CD4-positive, CD25-positive, alpha-beta regulatory T cell (primary cell): ENCODE data around the gene CALM1. TPM values are rescaled to one million over a fixed set of nuclear protein-coding genes. Genes with fewer than 3 reads are reported as not detected.
A peak's percentile ranks its signal among the peaks of the same experiment; 100 is the strongest.

Experiments used
- ATAC-seq, 2 donors: fragments of 150-1000 bp; cut with Tn5 transposase; one replicate each; pipeline ENCODE4 v1.10.0; 2021; ENCODE audit warnings: low read depth in 2 of 2, moderate number of reproducible peaks in 2 of 2, moderate library complexity in 1 of 2
- DNase-seq, 3 donors: peaks; one replicate each; pipeline versions ENCODE4 v3.0.0 to v3.0.0-alpha.2; 2012 to 2022; ENCODE audit warnings: mixed read lengths in 1 of 3
- H3K27ac ChIP-seq: one replicate; pipeline ENCODE4 v1.7.0; 2013; ENCODE audit warnings: mild to moderate bottlenecking, low read length; ENCODE audit not compliant: insufficient read depth, poor library complexity, severe bottlenecking
- H3K27me3 ChIP-seq: one replicate; pipeline ENCODE4 v1.7.0; 2013; ENCODE audit warnings: low read length; ENCODE audit not compliant: control insufficient read depth, insufficient read depth
- H3K36me3 ChIP-seq: one replicate; pipeline ENCODE4 v1.7.0; 2013; ENCODE audit warnings: mild to moderate bottlenecking, low read length, moderate library complexity; ENCODE audit not compliant: control insufficient read depth, insufficient read depth
- H3K4me1 ChIP-seq: 2 replicates; pipeline ENCODE4 v1.7.0; 2013; ENCODE audit warnings: mild to moderate bottlenecking, low read length; ENCODE audit not compliant: insufficient read depth, control insufficient read depth, poor library complexity, severe bottlenecking
- H3K4me3 ChIP-seq: one replicate; pipeline ENCODE4 v1.7.0; 2013; ENCODE audit warnings: low read depth, mild to moderate bottlenecking, low read length, moderate library complexity
- H3K9me3 ChIP-seq, 2 experiments: 1 replicate in 1 of 2; 2 replicates in 1 of 2; pipeline ENCODE4 v1.7.0; 2013; ENCODE audit warnings: low read length in 2 of 2, mild to moderate bottlenecking in 1 of 2, moderate library complexity in 1 of 2; ENCODE audit not compliant: control insufficient read depth in 2 of 2
- H3K27ac Mint-ChIP-seq, 3 donors: one replicate each; pipeline ENCODE4 v1.8.0; 2020 to 2022; ENCODE audit warnings: mild to moderate bottlenecking in 3 of 3, mixed read lengths in 3 of 3, moderate library complexity in 2 of 3
- H3K27me3 Mint-ChIP-seq: one replicate; pipeline ENCODE4 v1.8.0; 2022; ENCODE audit warnings: mild to moderate bottlenecking, mixed read lengths
- H3K36me3 Mint-ChIP-seq: one replicate; pipeline ENCODE4 v1.8.0; 2020; ENCODE audit warnings: mixed read lengths
- H3K4me1 Mint-ChIP-seq, 4 donors: one replicate each; pipeline ENCODE4 v1.8.0; 2020 to 2022; ENCODE audit warnings: mixed read lengths in 4 of 4, mild to moderate bottlenecking in 1 of 4
- H3K4me3 Mint-ChIP-seq, 4 donors: one replicate each; pipeline ENCODE4 v1.8.0; 2020 to 2022; ENCODE audit warnings: mild to moderate bottlenecking in 4 of 4, mixed read lengths in 4 of 4, moderate library complexity in 3 of 4
- H3K9me3 Mint-ChIP-seq, 7 donors: one replicate each; pipeline ENCODE4 v1.8.0; 2020 to 2022; ENCODE audit warnings: mixed read lengths in 7 of 7, mild to moderate bottlenecking in 3 of 7, moderate library complexity in 2 of 7
- polyA plus RNA-seq, 4 donors: library from polyadenylated mRNA; unstranded; fragments of 300-500 nt; fragmentation: Illumina TruSeq; gene quantifications; one replicate each; pipeline ENCODE4 v1.2.3, GENCODE V29; 2021
- total RNA-seq: library from RNA; stranded (reverse); gene quantifications from one replicate; pipeline ENCODE4 v1.2.3, GENCODE V29; 2022

The CALM1 gene
- total and polyA plus RNA-seq, 5 donors from 2014 or later = 928 to 3,181 (median 2,479) TPM

DNA sequence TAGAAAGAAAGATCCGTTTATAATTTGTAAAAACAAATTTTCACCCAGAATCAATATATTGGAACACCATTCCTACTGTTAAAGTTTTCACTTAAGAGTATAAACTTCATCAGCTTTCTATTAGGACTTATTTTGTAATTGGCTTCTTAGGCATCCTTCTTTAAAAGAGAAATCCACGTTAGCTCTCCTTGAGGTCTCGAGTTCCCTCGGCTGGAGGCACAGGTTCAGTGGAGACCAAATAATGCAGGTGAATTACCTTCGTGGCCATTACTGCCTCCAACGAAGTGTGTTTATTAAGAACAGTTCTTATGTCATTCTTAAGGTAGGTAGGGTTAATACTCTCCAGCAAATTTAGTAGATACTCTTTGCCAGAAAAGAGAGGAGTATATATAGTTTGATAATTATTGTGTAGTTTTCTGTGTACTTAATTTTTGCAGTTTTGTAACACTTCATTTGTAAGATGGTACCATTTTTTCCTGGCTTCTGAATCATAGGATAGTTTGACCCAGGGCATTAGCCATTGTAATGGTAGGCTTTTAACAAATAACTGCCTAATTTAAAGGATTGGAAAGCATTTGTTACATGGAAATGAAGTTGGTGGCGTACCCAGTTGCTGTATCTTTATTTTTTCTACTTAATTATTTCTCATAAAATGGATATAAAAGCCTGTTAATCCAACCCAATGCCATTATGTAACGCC, 2.2 kb downstream of the CALM1 start:
- Mint-ChIP-seq H3K4me1 (peaks cover 20 to 59% (median 50%) of the 10 kb centered on the region in 4 donors), H3K9me3 (peaks cover 0 to 4% (median 0%) of the 10 kb centered on the region in 7 donors), H3K36me3 (peaks cover 46% of the 10 kb centered on the region), H3K4me3 (peak overlapping the region; percentile 94 to 100 (median 99)), H3K27me3 (peaks cover 9% of the 10 kb centered on the region), H3K27ac (peak overlapping the region; percentile 97 to 99 (median 99))
- Histone ChIP-seq H3K27me3 (no peaks in the 10 kb centered on the region), H3K9me3 (no peaks in the 10 kb centered on the region), H3K4me3 (peak overlapping the region; percentile 89), H3K4me1 (peaks cover 48% of the 10 kb centered on the region), H3K27ac (peak overlapping the region; percentile 96), H3K36me3 (peaks cover 43% of the 10 kb centered on the region)
- ATAC-seq = no peak
- no peak for DNase-seq

DNA sequence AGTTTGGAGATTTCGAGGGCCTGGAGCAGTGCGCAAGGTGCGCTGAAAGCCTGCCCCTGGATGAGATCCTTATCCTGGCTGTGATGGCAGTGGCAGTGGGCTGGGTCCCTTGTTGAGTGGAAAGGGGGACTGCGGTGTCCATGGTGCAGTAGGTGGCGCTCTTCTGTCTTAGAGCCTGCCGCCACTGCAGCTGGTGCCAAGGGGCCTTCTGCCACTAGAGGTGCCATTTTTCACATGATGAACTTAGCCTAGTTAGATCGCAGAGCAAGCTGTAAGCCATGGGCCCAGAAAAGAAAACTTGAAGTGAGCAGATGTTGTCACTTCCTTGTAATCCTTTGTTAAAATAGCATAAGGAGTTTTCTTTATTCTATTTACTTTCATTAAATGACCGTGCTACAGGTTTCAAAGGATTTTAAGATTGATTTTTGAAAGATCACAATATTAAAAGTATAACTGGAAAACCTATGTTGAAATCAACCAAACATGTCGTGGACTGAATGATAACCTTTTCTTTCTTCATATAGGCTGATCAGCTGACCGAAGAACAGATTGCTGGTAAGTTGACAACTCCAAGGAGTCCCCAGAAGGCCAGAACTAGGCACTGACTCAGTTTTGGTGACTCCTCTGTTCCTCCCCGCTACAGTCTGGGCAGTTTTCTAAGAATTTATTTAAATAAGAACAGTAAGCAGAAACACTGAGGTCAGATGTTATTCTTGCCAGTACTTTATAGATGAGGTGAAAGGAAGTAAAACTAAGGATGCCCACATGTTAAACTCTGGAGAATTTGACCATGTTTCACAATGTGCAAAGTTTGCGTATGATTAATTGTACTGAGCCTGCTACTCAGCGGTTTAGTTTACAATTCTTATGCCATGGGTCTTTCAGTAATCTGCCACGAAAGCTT, 3.0 kb downstream of the CALM1 start:
- ATAC-seq = peak; percentile 59 to 61
- H3K4me1 ChIP-seq = peaks cover 48% of the 10 kb centered on the region

DNA sequence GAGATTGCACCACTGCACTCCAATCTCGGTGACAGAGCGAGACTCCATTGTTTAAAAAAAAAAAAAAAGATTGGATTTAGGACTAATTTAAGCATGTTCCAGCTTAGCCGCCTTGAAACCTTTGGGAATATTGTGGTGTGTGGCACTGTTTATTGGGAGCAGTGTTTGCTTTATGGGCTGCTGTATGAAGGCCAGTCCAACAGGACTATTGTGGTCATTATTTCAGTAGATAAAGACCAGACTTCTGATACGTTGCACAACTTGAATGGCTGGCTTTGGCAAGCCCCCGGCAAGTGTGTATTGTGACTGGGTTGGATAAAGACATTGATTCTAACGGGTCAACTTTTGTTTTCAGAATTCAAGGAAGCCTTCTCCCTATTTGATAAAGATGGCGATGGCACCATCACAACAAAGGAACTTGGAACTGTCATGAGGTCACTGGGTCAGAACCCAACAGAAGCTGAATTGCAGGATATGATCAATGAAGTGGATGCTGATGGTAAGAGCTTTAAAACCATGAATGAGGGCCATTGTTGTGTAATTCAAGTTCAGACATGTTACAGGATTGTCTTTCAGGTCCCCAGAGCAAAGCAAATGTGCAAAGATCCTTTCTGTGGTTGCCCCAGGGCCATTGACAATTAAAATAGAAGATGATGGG, 4.2 kb downstream of the CALM1 start:
- Mint-ChIP-seq H3K4me1 (peaks cover 29 to 73% (median 62%) of the 10 kb centered on the region in 4 donors), H3K4me3 (peak overlapping the region; percentile 56 to 100 (median 80)), H3K9me3 (peaks cover 0 to 4% (median 0%) of the 10 kb centered on the region in 7 donors), H3K27me3 (peaks cover 9% of the 10 kb centered on the region), H3K36me3 (peaks cover 65% of the 10 kb centered on the region), H3K27ac (peak overlapping the region; percentile 46 to 99 (median 82))
- no peaks in the 10 kb centered on the region for H3K9me3 ChIP-seq
- peaks cover 63% of the 10 kb centered on the region for H3K36me3 ChIP-seq
- H3K4me1 ChIP-seq = peaks cover 48% of the 10 kb centered on the region
- ATAC-seq = no peak
- peak overlapping the region; percentile 96 for H3K27ac ChIP-seq
- DNase-seq = no peak
- H3K4me3 ChIP-seq = peak overlapping the region; percentile 89
- H3K27me3 ChIP-seq = no peaks in the 10 kb centered on the region

More for the DNA sequence above, 3.0 kb downstream of the CALM1 start:
- Histone ChIP-seq H3K9me3 (no peaks in the 10 kb centered on the region), H3K27me3 (no peaks in the 10 kb centered on the region), H3K4me3 (peak overlapping the region; percentile 89), H3K36me3 (peaks cover 51% of the 10 kb centered on the region), H3K27ac (peak overlapping the region; percentile 96)
- DNase-seq = peak; percentile 80 to 94 (median 87)
- Mint-ChIP-seq H3K9me3 (peaks cover 0 to 4% (median 0%) of the 10 kb centered on the region in 7 donors), H3K4me3 (peak overlapping the region; percentile 94 to 100 (median 99)), H3K27me3 (peaks cover 9% of the 10 kb centered on the region), H3K36me3 (peaks cover 53% of the 10 kb centered on the region), H3K4me1 (peaks cover 23 to 64% (median 54%) of the 10 kb centered on the region in 4 donors), H3K27ac (peak overlapping the region; percentile 79 to 99 (median 99))

DNA sequence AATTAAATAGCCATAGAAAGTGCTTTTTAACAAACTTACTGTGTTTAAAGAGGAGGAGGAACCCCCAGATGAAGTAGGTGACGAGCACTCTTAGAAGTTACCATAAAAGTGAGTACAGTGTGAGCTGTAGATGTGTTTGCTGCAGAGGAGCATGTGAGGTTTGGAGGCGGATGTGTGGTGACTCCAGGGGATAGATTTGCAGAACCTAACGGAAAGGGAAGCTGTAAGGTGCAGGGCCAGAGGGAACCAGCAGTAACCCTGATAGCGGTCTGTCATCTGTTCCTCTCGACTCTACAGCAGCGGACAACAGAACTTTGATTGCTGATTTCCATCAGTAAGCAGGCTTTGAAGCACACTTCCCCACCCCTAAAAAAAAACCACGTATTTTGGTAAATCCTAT, 5.2 kb downstream of the CALM1 start:
- no peaks in the 10 kb centered on the region for H3K9me3 ChIP-seq
- peaks cover 67% of the 10 kb centered on the region for H3K36me3 ChIP-seq
- Mint-ChIP-seq H3K9me3 (peaks cover 0 to 3% (median 0%) of the 10 kb centered on the region in 7 donors), H3K4me3 (peak overlapping the region; percentile 56 to 63 (median 62)), H3K36me3 (peaks cover 69% of the 10 kb centered on the region), H3K4me1 (peaks cover 29 to 78% (median 67%) of the 10 kb centered on the region in 4 donors), H3K27ac (peak overlapping the region; percentile 90 to 93 (median 91)), H3K27me3 (peaks cover 7% of the 10 kb centered on the region)
- peak overlapping the region; percentile 56 for H3K27ac ChIP-seq
- peak overlapping the region; percentile 60 for H3K4me3 ChIP-seq
- H3K4me1 ChIP-seq = peaks cover 42% of the 10 kb centered on the region
- H3K27me3 ChIP-seq = no peaks in the 10 kb centered on the region
- no peak for ATAC-seq
- DNase-seq = no peak

DNA sequence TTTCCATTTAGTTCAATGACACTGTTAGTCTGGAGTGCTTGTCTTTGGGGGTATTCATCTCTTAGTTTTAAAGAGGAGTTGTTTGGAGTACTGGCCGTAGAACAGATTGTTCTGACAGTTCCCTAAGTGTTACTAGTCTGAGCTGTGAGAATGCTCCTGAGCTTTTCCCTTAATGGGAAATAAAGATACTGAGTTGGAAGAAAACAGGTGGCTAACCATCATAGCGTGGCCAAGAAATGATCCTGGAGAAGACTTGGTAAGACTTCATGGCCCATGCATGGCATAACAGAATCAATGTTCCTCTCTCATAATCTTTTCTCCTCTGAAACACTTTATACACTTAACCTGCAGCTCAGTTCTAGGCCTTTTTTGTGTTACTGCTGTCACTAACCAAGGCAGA, 6.2 kb downstream of the CALM1 start:
- Mint-ChIP-seq H3K4me1 (peaks cover 29 to 82% (median 68%) of the 10 kb centered on the region in 4 donors), H3K27me3 (peaks cover 5% of the 10 kb centered on the region), H3K9me3 (peaks cover 0 to 3% (median 0%) of the 10 kb centered on the region in 7 donors), H3K36me3 (peaks cover 69% of the 10 kb centered on the region), H3K27ac (peak overlapping the region in 2 of 3 donors; percentile 85 to 91), H3K4me3 (peak overlapping the region in 1 of 4 donors; percentile 0)
- Histone ChIP-seq H3K27me3 (no peaks in the 10 kb centered on the region), H3K4me3 (no peak overlapping the region), H3K9me3 (no peaks in the 10 kb centered on the region), H3K4me1 (peaks cover 42% of the 10 kb centered on the region), H3K36me3 (peaks cover 74% of the 10 kb centered on the region), H3K27ac (peak overlapping the region; percentile 56)
- ATAC-seq (no peak), DNase-seq (no peak)

DNA sequence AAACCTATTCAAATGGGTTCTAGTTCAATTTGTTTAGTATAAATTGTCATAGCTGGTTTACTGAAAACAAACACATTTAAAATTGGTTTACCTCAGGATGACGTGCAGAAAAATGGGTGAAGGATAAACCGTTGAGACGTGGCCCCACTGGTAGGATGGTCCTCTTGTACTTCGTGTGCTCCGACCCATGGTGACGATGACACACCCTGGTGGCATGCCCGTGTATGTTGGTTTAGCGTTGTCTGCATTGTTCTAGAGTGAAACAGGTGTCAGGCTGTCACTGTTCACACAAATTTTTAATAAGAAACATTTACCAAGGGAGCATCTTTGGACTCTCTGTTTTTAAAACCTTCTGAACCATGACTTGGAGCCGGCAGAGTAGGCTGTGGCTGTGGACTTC, 8.3 kb downstream of the CALM1 start:
- no peaks in the 10 kb centered on the region for H3K27me3 ChIP-seq
- H3K36me3 Mint-ChIP-seq = peaks cover 58% of the 10 kb centered on the region
- ATAC-seq (no peak), DNase-seq (no peak)
- peaks cover 76% of the 10 kb centered on the region for H3K36me3 ChIP-seq
- no peaks in the 10 kb centered on the region for H3K9me3 Mint-ChIP-seq
- no peak overlapping the region for H3K27ac Mint-ChIP-seq
- H3K27me3 Mint-ChIP-seq = no peaks in the 10 kb centered on the region
- peaks cover 27% of the 10 kb centered on the region for H3K4me1 ChIP-seq
- no peaks in the 10 kb centered on the region for H3K9me3 ChIP-seq
- peak overlapping the region in 2 of 4 donors; percentile 33 to 44 for H3K4me3 Mint-ChIP-seq
- peaks cover 23 to 78% (median 60%) of the 10 kb centered on the region in 4 donors for H3K4me1 Mint-ChIP-seq
- no peak overlapping the region for H3K4me3 ChIP-seq
- peak overlapping the region; percentile 16 for H3K27ac ChIP-seq

DNA sequence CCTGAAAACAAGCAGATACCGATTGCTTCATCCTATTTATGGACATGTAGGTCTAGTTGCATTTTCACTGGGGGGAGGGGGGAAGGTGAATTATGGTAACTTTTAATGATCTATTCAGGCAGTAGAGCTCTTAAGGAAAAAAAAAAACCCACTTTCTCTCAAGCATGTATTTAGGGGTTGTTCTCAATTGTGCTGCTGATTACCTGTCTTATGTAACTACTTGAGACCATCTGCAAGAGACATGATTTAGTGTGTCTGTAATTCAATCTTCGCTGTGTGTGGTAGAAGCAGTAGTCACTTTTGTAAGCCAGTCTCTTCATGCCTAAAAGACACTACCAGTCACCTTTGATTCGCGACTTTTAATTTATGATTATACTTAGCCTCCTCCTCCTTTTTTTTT, 8.9 kb downstream of the CALM1 start:
- ATAC-seq (no peak), DNase-seq (no peak)
- H3K36me3 Mint-ChIP-seq = peaks cover 54% of the 10 kb centered on the region
- Histone ChIP-seq H3K4me3 (no peak overlapping the region), H3K27ac (no peak overlapping the region), H3K27me3 (no peaks in the 10 kb centered on the region), H3K9me3 (no peaks in the 10 kb centered on the region), H3K36me3 (peaks cover 70% of the 10 kb centered on the region), H3K4me1 (peaks cover 21% of the 10 kb centered on the region)
- H3K27me3 Mint-ChIP-seq = no peaks in the 10 kb centered on the region
- H3K4me3 Mint-ChIP-seq = peak overlapping the region in 1 of 4 donors; percentile 72
- peaks cover 23 to 74% (median 54%) of the 10 kb centered on the region in 4 donors for H3K4me1 Mint-ChIP-seq
- H3K9me3 Mint-ChIP-seq = no peaks in the 10 kb centered on the region
- peak overlapping the region; percentile 38 to 87 (median 42) for H3K27ac Mint-ChIP-seq
